Hepatocyte (in vitro differentiated cells): ENCODE measurements around the gene TUBB2B. TPM values are rescaled to one million over a fixed set of nuclear protein-coding genes. Genes with fewer than 3 reads are reported as not detected.
A peak's percentile ranks its signal among the peaks of the same experiment; 100 is the strongest.

ENCODE experiments used
- DNase-seq: peaks from one replicate; pipeline ENCODE4 v3.0.0-alpha.2; 2016; ENCODE audit warnings: low spot score
- H2AFZ ChIP-seq: fragments of 200-600 bp; sonication (generic); 2 replicates; pipeline ENCODE4 v1.6.0; 2016; ENCODE audit warnings: antibody characterized with exemption, mild to moderate bottlenecking
- H3K27ac ChIP-seq: fragments of 200-600 bp; sonication (generic); 2 replicates; pipeline ENCODE4 v1.5.1; 2016; ENCODE audit warnings: mild to moderate bottlenecking
- H3K27me3 ChIP-seq: fragments of 200-600 bp; sonication (generic); 2 replicates; pipeline ENCODE4 v1.6.1; 2016
- H3K36me3 ChIP-seq: fragments of 200-600 bp; sonication (generic); replicated peaks from 2 replicates; pipeline ENCODE4 v1.5.1; 2016; ENCODE audit warnings: low read depth; ENCODE audit not compliant: insufficient read depth
- H3K4me1 ChIP-seq: fragments of 200-600 bp; sonication (generic); 2 replicates; pipeline ENCODE4 v1.5.1; 2016; ENCODE audit warnings: mild to moderate bottlenecking, moderate library complexity; ENCODE audit not compliant: insufficient read depth
- H3K4me2 ChIP-seq: fragments of 200-600 bp; sonication (generic); 2 replicates; pipeline ENCODE4 v1.6.0; 2016
- H3K4me3 ChIP-seq: fragments of 200-600 bp; sonication (generic); 2 replicates; pipeline ENCODE4 v1.5.1; 2016; ENCODE audit warnings: mild to moderate bottlenecking
- H3K79me2 ChIP-seq: fragments of 200-600 bp; sonication (generic); 2 replicates; pipeline ENCODE4 v1.6.0; 2017; ENCODE audit warnings: mild to moderate bottlenecking
- H3K9me2 ChIP-seq: fragments of 200-600 bp; sonication (generic); replicated peaks from 2 replicates; pipeline ENCODE4 v1.6.0; 2017; ENCODE audit warnings: mild to moderate bottlenecking; ENCODE audit not compliant: insufficient read depth
- H3K9me3 ChIP-seq: fragments of 200-600 bp; sonication (generic); 2 replicates; pipeline ENCODE4 v1.5.1; 2016; ENCODE audit warnings: low read depth, mild to moderate bottlenecking
- H4K20me1 ChIP-seq: fragments of 200-600 bp; sonication (generic); 2 replicates; pipeline ENCODE4 v1.6.0; 2016; ENCODE audit warnings: mild to moderate bottlenecking; ENCODE audit not compliant: insufficient read depth, poor library complexity, severe bottlenecking
- CTCF ChIP-seq: fragments of 200-600 bp; sonication (generic); IDR thresholded peaks from 2 replicates; pipeline ENCODE4 v1.5.1; 2016; ENCODE audit warnings: antibody characterized with exemption, mild to moderate bottlenecking; ENCODE audit not compliant: poor library complexity
- EZH2 ChIP-seq: fragments of 200-600 bp; sonication (generic); IDR thresholded peaks from 2 replicates; pipeline ENCODE4 v1.6.1; 2016; ENCODE audit warnings: antibody characterized with exemption, mild to moderate bottlenecking, borderline replicate concordance
- EZH2phosphoT487 ChIP-seq: fragments of 200-600 bp; sonication (generic); IDR thresholded peaks from one replicate; pipeline ENCODE4 v1.6.1; 2018; ENCODE audit warnings: antibody characterized with exemption, mild to moderate bottlenecking, low read depth, moderate library complexity; ENCODE audit not compliant: unreplicated experiment, severe bottlenecking
- WGBS: methylation state at CpG from one replicate; pipeline ENCODE4 v1.1.6; 2016; ENCODE audit warnings: low lambda C conversion rate; ENCODE audit errors: missing lambda C conversion rate; 5-methylcytosine and 5-hydroxymethylcytosine counted together
- polyA plus RNA-seq: library from polyadenylated mRNA; unstranded; fragments of >200 nt; fragmentation: Nextera tagmentation; extraction: Ambion mirVana; gene quantifications from 2 replicates; pipeline ENCODE4 v1.2.1, GENCODE V29; 2016
- total RNA-seq: library from RNA; depleted of rRNA; stranded (reverse); fragments of >200 nt; gene quantifications from 2 replicates; pipeline ENCODE4 v1.2.3, GENCODE V29; 2014

TUBB2B gene
- total and polyA plus RNA-seq, 2 experiments from 2014 or later = 36.4 to 72.0 TPM

GRCh38 chr6:3230900-3231246 lies 3.4 kb upstream of the TUBB2B start:
- H3K4me3 ChIP-seq = peak overlapping the region; percentile 19
- H3K4me2 ChIP-seq = peak overlapping the region; percentile 81
- no peaks in the 10 kb centered on the region for H3K9me3 ChIP-seq
- TF ChIP-seq EZH2phosphoT487 = no peak
- TF ChIP-seq CTCF = no peak
- TF ChIP-seq EZH2 = no peak
- peak overlapping the region; percentile 94 for H3K27ac ChIP-seq
- peak; percentile 63 for DNase-seq
- peaks cover 7% of the 10 kb centered on the region for H3K79me2 ChIP-seq
- 2% methylated on average over 11 of the region's 11 CpGs for WGBS
- peaks cover 3% of the 10 kb centered on the region for H4K20me1 ChIP-seq
- H3K9me2 ChIP-seq = no peaks in the 10 kb centered on the region
- peak overlapping the region; percentile 83 for H2AFZ ChIP-seq
- no peaks in the 10 kb centered on the region for H3K36me3 ChIP-seq
- H3K4me1 ChIP-seq = peaks cover 14% of the 10 kb centered on the region
- peaks cover 59% of the 10 kb centered on the region for H3K27me3 ChIP-seq

- Histone ChIP-seq H3K9me3 (no peaks in the 10 kb centered on the region), H4K20me1 (peaks cover 3% of the 10 kb centered on the region), H3K27me3 (peaks cover 59% of the 10 kb centered on the region), H3K4me3 (no peak overlapping the region), H2AFZ (no peak overlapping the region), H3K27ac (no peak overlapping the region), H3K36me3 (no peaks in the 10 kb centered on the region), H3K79me2 (peaks cover 7% of the 10 kb centered on the region), H3K9me2 (no peaks in the 10 kb centered on the region), H3K4me1 (peaks cover 14% of the 10 kb centered on the region), H3K4me2 (peak overlapping the region; percentile 81)
- DNase-seq = no peak
- 37% methylated on average over 11 of the region's 11 CpGs for WGBS
- TF ChIP-seq CTCF (no peak), EZH2 (peak; percentile 3), EZH2phosphoT487 (no peak)
These were observed 2.9 kb upstream of the TUBB2B start for GRCh38 chr6:3230256-3230882.

- Histone ChIP-seq H3K27me3 (peaks cover 59% of the 10 kb centered on the region), H3K9me2 (no peaks in the 10 kb centered on the region), H3K36me3 (no peaks in the 10 kb centered on the region), H3K4me2 (peak overlapping the region; percentile 81), H3K79me2 (peaks cover 7% of the 10 kb centered on the region), H3K27ac (no peak overlapping the region), H4K20me1 (peaks cover 3% of the 10 kb centered on the region), H3K9me3 (no peaks in the 10 kb centered on the region), H2AFZ (peak overlapping the region; percentile 49), H3K4me1 (peaks cover 14% of the 10 kb centered on the region), H3K4me3 (no peak overlapping the region)
- WGBS = 5% methylated on average over 27 of the region's 28 CpGs
- peak; percentile 54 for DNase-seq
- TF ChIP-seq EZH2 (no peak), EZH2phosphoT487 (no peak)
These were observed 2.2 kb upstream of the TUBB2B start for GRCh38 chr6:3229566-3230178.

- Histone ChIP-seq H3K4me1 (peaks cover 14% of the 10 kb centered on the region), H3K4me2 (peak overlapping the region; percentile 81), H3K9me3 (no peaks in the 10 kb centered on the region), H3K27ac (no peak overlapping the region), H3K79me2 (peaks cover 7% of the 10 kb centered on the region), H4K20me1 (peaks cover 3% of the 10 kb centered on the region), H2AFZ (peak overlapping the region; percentile 49), H3K36me3 (no peaks in the 10 kb centered on the region), H3K9me2 (no peaks in the 10 kb centered on the region), H3K27me3 (peaks cover 54% of the 10 kb centered on the region), H3K4me3 (peak overlapping the region; percentile 25)
- peak; percentile 49 for DNase-seq
- no peak for TF ChIP-seq CTCF
- no peak for TF ChIP-seq EZH2
- no peak for TF ChIP-seq EZH2phosphoT487
- WGBS = 3% methylated on average over 48 of the region's 62 CpGs
These were observed 1.5 kb upstream of the TUBB2B start for GRCh38 chr6:3228771-3229565.
